Skeletal muscle tissue (tissue), 4 donors: Measurements from ENCODE around the gene PRAMEF5. TPM values are rescaled to one million over a fixed set of nuclear protein-coding genes. Genes with fewer than 3 reads are reported as not detected.
"Not testable (repeated sequence)": the region's sequence is repeated elsewhere in the genome, so short reads cannot be mapped to it uniquely, and the experiment has no call there.

Source experiments
- H3K27ac ChIP-seq: one replicate; pipeline ENCODE4 v1.7.0; 2013; ENCODE audit warnings: mild to moderate bottlenecking, low read depth, low read length, inconsistent platforms
- H3K27me3 ChIP-seq, 3 donors: one replicate each; pipeline ENCODE4 v1.7.0; 2013; ENCODE audit warnings: low read length in 3 of 3; ENCODE audit not compliant: control insufficient read depth in 3 of 3, insufficient read depth in 3 of 3
- H3K36me3 ChIP-seq, 3 donors: one replicate each; pipeline ENCODE4 v1.7.0; 2013; ENCODE audit warnings: low read length in 3 of 3; ENCODE audit not compliant: control insufficient read depth in 3 of 3, insufficient read depth in 3 of 3
- H3K4me1 ChIP-seq, 3 donors: one replicate each; pipeline ENCODE4 v1.7.0; 2013; ENCODE audit warnings: low read length in 3 of 3, mild to moderate bottlenecking in 3 of 3; ENCODE audit not compliant: control insufficient read depth in 3 of 3, insufficient read depth in 3 of 3
- H3K4me3 ChIP-seq, 3 donors: one replicate each; pipeline ENCODE4 v1.7.0; 2013; ENCODE audit warnings: low read length in 3 of 3
- H3K9ac ChIP-seq, 3 donors: one replicate each; pipeline ENCODE4 v1.7.0; 2013; ENCODE audit warnings: low read length in 3 of 3, mild to moderate bottlenecking in 3 of 3, moderate library complexity in 2 of 3, low read depth in 1 of 3
- H3K9me3 ChIP-seq, 3 donors: one replicate each; pipeline ENCODE4 v1.7.0; 2013; ENCODE audit warnings: low read length in 3 of 3; ENCODE audit not compliant: control insufficient read depth in 3 of 3
- total RNA-seq: library from RNA; depleted of rRNA; stranded (reverse); fragments of >200 nt; gene quantifications from one replicate; pipeline ENCODE4 v1.2.3, GENCODE V29; 2014
- donor health status: Osteomylitis.

The PRAMEF5 gene
- total RNA-seq, 1 donor from 2014 or later: not detected

GRCh38 chr1:13265124-13265523, 11.1 kb downstream of the PRAMEF5 start:
- not testable (repeated sequence) for H3K4me1 ChIP-seq, H3K4me3 ChIP-seq, H3K36me3 ChIP-seq, H3K27ac ChIP-seq, H3K27me3 ChIP-seq, H3K9me3 ChIP-seq, H3K9ac ChIP-seq

GRCh38 chr1:13277016-13277415, 23.0 kb downstream of the PRAMEF5 start:
- H3K27me3 ChIP-seq, H3K9me3 ChIP-seq, H3K4me3 ChIP-seq, H3K9ac ChIP-seq, H3K36me3 ChIP-seq, H3K27ac ChIP-seq, H3K4me1 ChIP-seq: not testable (repeated sequence)

DNA sequence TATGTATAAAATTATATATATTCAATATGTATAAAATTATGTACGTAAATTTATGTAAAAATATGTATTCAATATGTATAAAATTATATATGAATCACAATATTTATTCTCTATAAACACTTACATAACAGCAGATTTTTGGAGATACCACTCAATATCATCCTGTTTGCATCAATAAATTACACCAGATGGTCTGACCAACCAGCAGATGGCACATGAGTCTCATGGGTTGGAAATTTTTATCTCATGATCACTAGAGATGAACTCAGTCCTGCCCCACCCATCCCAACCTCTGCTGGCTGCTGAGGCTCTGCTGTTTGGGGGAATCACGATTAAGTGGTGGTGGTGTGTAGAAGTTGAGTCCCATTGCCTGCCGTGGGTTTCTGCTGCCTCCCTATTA, 25.6 kb downstream of the PRAMEF5 start:
- H3K9ac ChIP-seq, H3K4me1 ChIP-seq, H3K27me3 ChIP-seq, H3K27ac ChIP-seq, H3K36me3 ChIP-seq, H3K9me3 ChIP-seq, H3K4me3 ChIP-seq: not testable (repeated sequence)

DNA sequence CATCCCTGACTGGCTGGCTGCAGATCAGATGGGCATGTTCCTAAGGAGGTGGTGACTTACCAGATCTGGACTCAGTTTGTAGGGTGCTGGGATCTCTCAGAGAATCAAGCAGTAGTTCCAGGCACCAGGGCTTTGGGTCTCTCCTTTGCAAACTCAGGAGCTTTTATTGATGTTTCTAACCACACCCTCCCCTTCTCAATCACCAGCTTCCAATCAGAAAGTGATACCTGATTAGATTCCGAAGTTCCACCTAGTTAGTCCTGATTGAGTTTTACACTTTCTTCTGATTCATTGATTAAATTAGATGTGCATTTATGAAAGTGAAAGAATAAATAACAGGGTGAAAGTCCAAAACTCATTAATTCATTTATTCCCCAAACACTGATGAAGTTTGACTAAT, 31.0 kb downstream of the PRAMEF5 start, which contains the start of gene PRAMEF8:
Gene PRAMEF8 (minus strand): TSS at position 101 of the 400 bp plus-strand sequence. CDS start 1,046 bp downstream, outside the sequence.
- not testable (repeated sequence) for H3K27ac ChIP-seq, H3K9ac ChIP-seq, H3K27me3 ChIP-seq, H3K9me3 ChIP-seq, H3K4me1 ChIP-seq, H3K36me3 ChIP-seq, H3K4me3 ChIP-seq

DNA sequence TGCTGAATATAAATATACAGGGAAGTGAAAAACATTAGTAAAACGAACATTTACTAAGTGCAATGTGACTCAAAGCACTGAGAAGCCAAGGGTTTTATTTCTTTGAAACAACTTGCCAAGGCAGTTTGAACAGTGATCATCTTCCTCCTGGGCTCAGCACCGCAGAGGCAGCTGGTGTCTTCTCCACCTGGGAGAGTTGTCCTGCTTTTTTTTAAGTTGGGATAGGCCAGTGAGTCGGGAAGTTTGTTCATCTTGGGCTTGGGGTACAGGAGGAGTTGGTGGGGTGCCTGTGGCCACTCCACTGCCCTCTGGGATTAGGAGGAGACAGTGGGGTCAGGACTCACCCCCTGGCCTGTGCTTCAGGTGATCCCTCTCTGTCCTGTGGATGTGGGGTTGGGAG, 35.0 kb downstream of the PRAMEF5 start:
- not testable (repeated sequence) for H3K9me3 ChIP-seq, H3K4me1 ChIP-seq, H3K4me3 ChIP-seq, H3K27ac ChIP-seq, H3K36me3 ChIP-seq, H3K9ac ChIP-seq, H3K27me3 ChIP-seq

DNA sequence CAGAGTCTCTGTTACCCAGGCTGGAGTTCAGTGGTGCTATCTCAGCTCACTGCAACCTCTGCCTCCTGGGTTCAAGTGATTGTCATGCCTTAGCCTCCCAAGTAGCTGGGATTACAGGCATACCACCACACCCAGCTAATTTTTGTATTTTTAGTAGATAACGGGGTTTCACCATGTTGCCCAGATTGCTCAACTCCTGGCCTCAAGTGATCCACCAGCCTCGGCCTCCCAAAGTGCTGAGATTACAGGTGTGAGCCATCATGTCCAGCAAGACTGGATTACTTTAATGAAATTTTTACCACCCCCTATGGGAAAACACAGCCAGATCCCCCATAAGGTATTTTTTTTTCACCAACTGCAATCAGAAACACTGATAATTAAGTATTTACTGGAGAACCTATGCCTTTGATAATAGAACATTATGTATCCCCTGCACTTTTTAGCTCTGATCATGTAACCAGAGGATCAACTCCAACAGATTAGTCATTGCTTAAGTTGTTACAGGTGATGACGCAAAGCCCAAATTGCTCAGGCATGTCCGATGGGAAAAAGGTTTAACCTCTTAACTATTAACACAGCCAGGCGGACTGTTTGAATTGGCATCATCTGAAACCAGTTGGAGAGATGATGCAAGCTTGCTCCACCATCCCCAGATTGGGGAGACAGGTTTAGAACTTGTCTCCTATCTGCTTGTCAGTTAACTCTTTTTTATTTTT, 43.4 kb downstream of the PRAMEF5 start:
- not testable (repeated sequence) for H3K4me1 ChIP-seq, H3K4me3 ChIP-seq, H3K36me3 ChIP-seq, H3K27me3 ChIP-seq, H3K9ac ChIP-seq, H3K9me3 ChIP-seq, H3K27ac ChIP-seq

GRCh38 chr1:13298699-13299098, 44.7 kb downstream of the PRAMEF5 start:
- H3K4me1 ChIP-seq, H3K4me3 ChIP-seq, H3K9me3 ChIP-seq, H3K27me3 ChIP-seq, H3K36me3 ChIP-seq, H3K27ac ChIP-seq, H3K9ac ChIP-seq: not testable (repeated sequence)

DNA sequence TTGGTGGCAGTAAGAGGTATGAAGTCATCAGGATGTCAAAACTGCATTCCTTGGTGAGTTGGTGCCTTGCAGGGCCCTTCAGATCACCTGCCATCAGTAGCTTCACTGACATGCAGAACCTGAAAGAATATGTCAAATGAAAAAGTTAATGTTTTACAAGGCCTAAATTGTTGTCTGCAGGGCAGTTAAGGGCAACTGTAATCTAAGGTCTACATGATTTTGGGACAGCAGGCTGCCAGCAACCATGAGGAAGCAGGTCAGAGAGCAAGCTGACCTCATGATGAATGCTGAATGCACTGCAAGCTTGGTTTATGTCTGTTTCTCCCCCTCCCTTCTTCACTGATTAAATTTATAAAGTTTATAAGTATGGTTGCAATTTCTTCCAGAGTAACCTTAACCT, 48.2 kb downstream of the PRAMEF5 start:
- not testable (repeated sequence) for H3K36me3 ChIP-seq, H3K4me3 ChIP-seq, H3K27me3 ChIP-seq, H3K27ac ChIP-seq, H3K4me1 ChIP-seq, H3K9me3 ChIP-seq, H3K9ac ChIP-seq

- not testable (repeated sequence) for H3K9ac ChIP-seq, H3K9me3 ChIP-seq, H3K4me1 ChIP-seq, H3K4me3 ChIP-seq, H3K27me3 ChIP-seq, H3K36me3 ChIP-seq, H3K27ac ChIP-seq
Measured at GRCh38 chr1:13303239-13303638, 49.2 kb downstream of the PRAMEF5 start, which contains the start of gene PRAMEF33. Gene PRAMEF33 (plus strand): TSS chr1:13303539. CDS start chr1:13305955, 2,416 bp downstream.
